GM12801 (cell line): ENCODE results near the gene CLDN22.

ENCODE experiments used
- CTCF ChIP-seq: IDR thresholded peaks from one replicate; pipeline ENCODE4 v1.5.1; 2011; ENCODE audit warnings: control low read depth; ENCODE audit not compliant: insufficient read length; ENCODE audit errors: extremely low read depth

The CLDN22 gene

GRCh38 chr4:183344523-183345255, 24.6 kb upstream of the CLDN22 start:
- no peak for TF ChIP-seq CTCF

- TF ChIP-seq CTCF: no peak
Observed at GRCh38 chr4:183343730-183344129, 23.7 kb upstream of the CLDN22 start.

DNA sequence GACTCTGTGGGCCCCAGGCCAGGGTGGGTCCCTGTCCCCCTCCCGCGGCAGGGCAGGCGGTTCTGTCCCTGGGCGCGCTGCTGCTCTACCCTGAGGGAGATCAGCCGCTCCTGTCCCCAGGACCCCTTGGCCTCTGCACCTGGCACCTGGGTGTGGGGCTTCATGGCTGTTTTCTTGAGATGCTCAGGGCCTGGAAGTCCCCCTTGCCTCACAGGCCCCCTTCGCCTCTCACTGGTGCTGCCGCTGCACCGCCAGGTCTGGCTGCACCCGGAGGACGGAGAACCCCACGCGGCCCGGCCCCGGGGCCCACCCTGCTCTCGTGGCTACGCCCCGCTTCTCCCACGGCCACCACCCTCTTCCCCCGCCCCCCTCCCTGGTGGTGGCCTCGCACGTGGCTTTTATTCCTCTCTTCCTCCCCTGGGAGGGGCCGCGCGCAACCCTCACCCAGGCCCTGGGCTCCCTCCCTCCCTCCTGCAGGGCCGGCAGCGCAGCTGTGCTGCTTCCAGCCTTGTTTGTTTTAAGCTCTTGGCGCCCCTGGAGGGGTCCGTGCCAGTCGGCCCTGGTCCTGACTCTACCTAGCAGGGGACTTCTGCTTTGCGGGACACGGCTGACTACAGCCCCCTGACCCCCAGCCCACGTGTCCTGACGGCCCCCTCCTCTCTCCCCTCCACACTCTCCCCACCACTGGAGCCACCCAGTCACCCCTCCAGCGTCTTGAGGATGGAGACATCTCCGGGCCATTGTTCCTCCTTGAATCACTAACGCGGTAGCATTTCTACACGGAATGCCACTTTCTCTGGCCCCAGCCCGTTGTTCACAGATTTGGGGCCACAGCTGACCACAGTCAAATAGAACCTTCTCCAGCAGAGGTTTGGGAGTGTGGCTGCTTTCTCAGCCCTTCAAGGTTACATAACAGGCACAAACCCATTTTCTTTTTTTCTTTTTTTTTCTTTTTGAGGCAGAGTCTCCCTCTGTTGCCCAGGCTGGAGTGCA, 22.8 kb upstream of the CLDN22 start:
- no peak for TF ChIP-seq CTCF

DNA sequence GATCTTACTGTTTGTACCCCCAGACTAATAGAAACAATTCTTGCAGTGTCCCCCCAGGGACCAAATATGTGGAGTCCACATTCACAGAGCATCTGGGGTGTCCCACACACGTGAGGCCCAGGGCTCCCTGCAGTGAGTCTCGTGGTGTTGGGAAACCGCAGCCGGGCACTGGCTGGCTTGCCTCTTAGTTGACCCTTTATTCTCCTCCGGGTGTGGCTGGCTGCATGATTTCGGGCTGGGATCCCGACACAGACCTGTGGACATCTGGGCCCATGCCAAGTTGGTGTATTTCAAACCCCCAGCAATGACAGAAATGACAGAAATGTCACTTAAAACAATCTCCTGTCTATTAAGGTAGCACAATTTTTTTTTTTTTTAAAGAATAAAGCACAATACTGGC, 17.8 kb upstream of the CLDN22 start:
- no peak for TF ChIP-seq CTCF

DNA sequence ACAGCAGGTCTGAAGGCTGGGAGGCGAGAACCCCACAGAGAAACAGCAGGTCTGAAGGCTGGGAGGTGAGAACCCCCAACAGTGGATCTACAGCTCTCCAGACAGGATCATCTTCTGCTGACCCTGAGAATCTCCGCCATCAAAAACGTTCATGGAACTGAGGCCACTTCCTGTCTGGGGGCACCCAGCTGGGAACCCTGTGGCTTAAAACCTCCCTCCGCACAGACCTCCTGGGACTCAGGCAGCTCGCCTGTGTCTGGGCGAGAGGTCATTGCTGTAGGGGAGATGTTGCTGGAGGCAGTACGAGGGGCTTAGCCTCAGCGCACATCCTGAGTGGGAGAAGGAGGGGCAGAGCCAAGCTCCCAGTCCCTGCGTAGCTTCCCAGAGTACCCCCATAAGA, 17.3 kb upstream of the CLDN22 start:
- TF ChIP-seq CTCF: no peak

GRCh38 chr4:183335369-183335940, 15.4 kb upstream of the CLDN22 start:
- no peak for TF ChIP-seq CTCF

GRCh38 chr4:183333983-183334382, 13.9 kb upstream of the CLDN22 start:
- TF ChIP-seq CTCF: no peak
